OCI-LY7 (cell line): Measurements from ENCODE around the gene CBX8.

Experiments
- EZH2phosphoT487 ChIP-seq: fragments of 200-600 bp; sonication (generic); IDR thresholded peaks from 2 replicates; pipeline ENCODE4 v1.6.1; 2018; ENCODE audit warnings: low read depth, borderline replicate concordance, mild to moderate bottlenecking, mixed run types, antibody characterized with exemption, low read length, moderate library complexity, mixed read lengths
- TF ChIP-seq, protein P1 (sequence below): fragments of 200-600 bp; sonication (generic); conservative IDR thresholded peaks from 2 replicates; pipeline ENCODE4 v1.5.1; 2014; ENCODE audit warnings: mild to moderate bottlenecking, antibody characterized with exemption, low read length, moderate library complexity, mixed read lengths

DNA sequence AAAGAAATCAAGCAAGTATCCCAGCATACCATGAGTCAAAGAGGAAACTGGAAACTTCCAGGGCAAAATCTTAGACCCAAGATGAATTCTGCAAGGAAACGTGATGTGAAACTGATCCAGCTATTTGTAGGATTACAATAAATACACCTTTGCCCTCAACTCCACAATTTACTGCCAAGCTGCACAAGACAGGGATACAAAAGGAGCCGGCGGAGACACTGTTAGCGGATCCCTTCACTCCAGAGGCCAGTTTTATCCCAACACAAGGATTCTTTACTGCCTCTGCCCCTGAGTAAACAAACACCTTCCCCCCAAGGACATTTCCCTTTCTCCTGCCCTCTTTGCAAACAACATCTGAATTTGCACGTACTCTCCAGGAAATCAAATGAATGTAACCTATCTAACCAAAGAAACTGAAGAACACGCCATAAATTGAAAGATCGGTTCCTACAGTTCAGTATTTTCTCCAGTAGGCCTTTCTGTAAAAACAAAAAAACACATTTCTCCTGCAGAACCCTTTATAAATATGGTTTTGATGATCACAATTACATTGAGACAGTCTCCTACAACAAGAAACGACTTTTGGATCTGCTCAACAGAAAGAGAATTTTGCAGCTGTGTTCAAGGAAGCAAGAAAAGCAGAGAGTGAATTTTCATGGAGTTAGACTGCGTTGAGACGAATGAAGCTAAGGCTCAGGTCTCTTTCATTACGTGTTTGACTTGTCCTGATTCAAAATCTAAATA lies 20.3 kb downstream of the CBX8 start:
- TF ChIP-seq, protein P1, sequence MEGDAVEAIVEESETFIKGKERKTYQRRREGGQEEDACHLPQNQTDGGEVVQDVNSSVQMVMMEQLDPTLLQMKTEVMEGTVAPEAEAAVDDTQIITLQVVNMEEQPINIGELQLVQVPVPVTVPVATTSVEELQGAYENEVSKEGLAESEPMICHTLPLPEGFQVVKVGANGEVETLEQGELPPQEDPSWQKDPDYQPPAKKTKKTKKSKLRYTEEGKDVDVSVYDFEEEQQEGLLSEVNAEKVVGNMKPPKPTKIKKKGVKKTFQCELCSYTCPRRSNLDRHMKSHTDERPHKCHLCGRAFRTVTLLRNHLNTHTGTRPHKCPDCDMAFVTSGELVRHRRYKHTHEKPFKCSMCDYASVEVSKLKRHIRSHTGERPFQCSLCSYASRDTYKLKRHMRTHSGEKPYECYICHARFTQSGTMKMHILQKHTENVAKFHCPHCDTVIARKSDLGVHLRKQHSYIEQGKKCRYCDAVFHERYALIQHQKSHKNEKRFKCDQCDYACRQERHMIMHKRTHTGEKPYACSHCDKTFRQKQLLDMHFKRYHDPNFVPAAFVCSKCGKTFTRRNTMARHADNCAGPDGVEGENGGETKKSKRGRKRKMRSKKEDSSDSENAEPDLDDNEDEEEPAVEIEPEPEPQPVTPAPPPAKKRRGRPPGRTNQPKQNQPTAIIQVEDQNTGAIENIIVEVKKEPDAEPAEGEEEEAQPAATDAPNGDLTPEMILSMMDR: no peak
- no peak for TF ChIP-seq EZH2phosphoT487
